GM12864 (cell line): ENCODE results near the gene MYL6B.
A peak's percentile ranks its signal among the peaks of the same experiment; 100 is the strongest.

Experiments used
- DNase-seq: peaks from one replicate; pipeline ENCODE4 v3.0.0-alpha.2; 2011; ENCODE audit warnings: low read depth
- H3K4me3 ChIP-seq: 2 replicates; pipeline ENCODE4 v1.5.1; 2011; ENCODE audit warnings: mild to moderate bottlenecking, low read depth, low read length, control low read depth
- CTCF ChIP-seq: IDR thresholded peaks from 2 replicates; pipeline ENCODE4 v1.5.1; 2011; ENCODE audit warnings: low read depth, mild to moderate bottlenecking, moderate library complexity, low read length, control low read depth, inconsistent platforms; ENCODE audit errors: missing control alignments

Gene MYL6B

GRCh38 chr12:56129942-56130495, 22.4 kb upstream of the MYL6B start:
- peak overlapping the region; percentile 88; the same call in 1 of the 2 replicates for H3K4me3 ChIP-seq
- no peak for DNase-seq
- TF ChIP-seq CTCF, result no peak

GRCh38 chr12:56130876-56131275, 21.5 kb upstream of the MYL6B start:
- H3K4me3 ChIP-seq, result no peak overlapping the region
- TF ChIP-seq CTCF, result no peak

GRCh38 chr12:56134897-56135296, 17.5 kb upstream of the MYL6B start:
- no peak for TF ChIP-seq CTCF
- DNase-seq, result no peak
- no peak overlapping the region for H3K4me3 ChIP-seq

More at GRCh38 chr12:56130876-56131275, 21.5 kb upstream of the MYL6B start:
- no peak for DNase-seq

GRCh38 chr12:56137853-56138571, 14.4 kb upstream of the MYL6B start:
- DNase-seq, result no peak
- no peak for TF ChIP-seq CTCF
- no peak overlapping the region for H3K4me3 ChIP-seq

- no peak for TF ChIP-seq CTCF
- no peak overlapping the region for H3K4me3 ChIP-seq
- no peak for DNase-seq
These were observed 10.2 kb upstream of the MYL6B start for GRCh38 chr12:56141946-56142784.

GRCh38 chr12:56143217-56143616, 9.2 kb upstream of the MYL6B start:
- H3K4me3 ChIP-seq, result no peak overlapping the region
- no peak for TF ChIP-seq CTCF
- DNase-seq, result no peak
